Endothelial cell of umbilical vein (primary cell): Measurements from ENCODE around the gene ECE2. TPM values are rescaled to one million over a fixed set of nuclear protein-coding genes. Genes with fewer than 3 reads are reported as not detected.

ENCODE experiments used
- BruUV-seq: library from RNA; stranded (reverse); fragments of 400-500 nt; replicated peaks from 2 replicates; lab custom pipeline; 2021; lab: Mats Ljungman, UMichigan
- CTCF ChIA-PET: fragments of 300-600, 350-600 bp; sonication (Branson Sonifier 250); formaldehyde crosslinking; loops from one replicate; lab custom pipeline; 2021; ENCODE audit warnings: antibody characterized with exemption, inconsistent platforms; lab: Charles Lee
- POLR2A ChIA-PET: fragments of 300-600, 350-600 bp; sonication (Branson Sonifier 250); formaldehyde crosslinking; loops from one replicate; lab custom pipeline; 2021; ENCODE audit warnings: antibody characterized with exemption, inconsistent platforms; lab: Charles Lee
- DNase-seq: peaks from one replicate; pipeline ENCODE4 v3.0.0-alpha.2; 2011; ENCODE audit warnings: low read depth, low spot score
- FAIRE-seq: peaks from 2 replicates; lab custom pipeline; 2011; peaks lifted over from hg19 to GRCh38; lab: Jason Lieb, UNC
- H2AFZ ChIP-seq: 2 replicates; pipeline ENCODE4 v1.6.0; 2012; ENCODE audit warnings: low read depth, low read length, control low read depth, inconsistent platforms
- H3K27ac ChIP-seq: 2 replicates; pipeline ENCODE4 v1.5.1; 2011; ENCODE audit warnings: low read depth, mild to moderate bottlenecking, control low read depth, low read length, moderate library complexity; ENCODE audit not compliant: insufficient read depth
- H3K27me3 ChIP-seq, 2 experiments: 2 replicates each; pipeline versions ENCODE4 v1.6.0 to v1.6.1; 2011; ENCODE audit warnings: low read length in 2 of 2, mixed read lengths in 1 of 2; ENCODE audit not compliant: control insufficient read depth in 2 of 2, insufficient read depth in 2 of 2
- H3K36me3 ChIP-seq, 2 experiments: 2 replicates in 1 of 2; 3 replicates in 1 of 2; pipeline ENCODE4 v1.5.1; 2011; ENCODE audit warnings: low read length in 2 of 2, mild to moderate bottlenecking in 1 of 2, moderate library complexity in 1 of 2; ENCODE audit not compliant: control insufficient read depth in 2 of 2, insufficient read depth in 2 of 2; ENCODE audit errors: extremely low read depth in 1 of 2
- H3K4me1 ChIP-seq: 3 replicates; pipeline ENCODE4 v1.5.1; 2011; ENCODE audit warnings: mild to moderate bottlenecking, low read length; ENCODE audit not compliant: control insufficient read depth, insufficient read depth; ENCODE audit errors: extremely low read depth
- H3K4me2 ChIP-seq: 2 replicates; pipeline ENCODE4 v1.6.1; 2011; ENCODE audit warnings: low read length, control low read depth, mixed read lengths; ENCODE audit not compliant: insufficient read depth
- H3K4me3 ChIP-seq, 3 experiments: fragments of 200-600 bp in 1 of 3; sonication (generic), shearing (Covaris generic) in 1 of 3; replicated peaks in 1 of 3; 2 replicates each; pipeline ENCODE4 v1.5.1; 2011 to 2016; ENCODE audit warnings: control low read depth in 3 of 3, low read length in 3 of 3, mild to moderate bottlenecking in 2 of 3, inconsistent platforms in 1 of 3, low read depth in 1 of 3, moderate library complexity in 1 of 3; ENCODE audit not compliant: insufficient read depth in 1 of 3
- H3K79me2 ChIP-seq: 2 replicates; pipeline ENCODE4 v1.6.0; 2012; ENCODE audit warnings: low read length, inconsistent platforms; ENCODE audit not compliant: control insufficient read depth, insufficient read depth
- H3K9ac ChIP-seq: replicated peaks from 2 replicates; pipeline ENCODE3; 2011; ENCODE audit warnings: low read length, control low read depth; ENCODE audit not compliant: insufficient read depth; ENCODE audit errors: extremely low read depth
- H3K9me1 ChIP-seq: replicated peaks from 3 replicates; pipeline ENCODE4 v1.6.0; 2011; ENCODE audit warnings: mild to moderate bottlenecking, low read length; ENCODE audit not compliant: control insufficient read depth, insufficient read depth; ENCODE audit errors: extremely low read depth
- H3K9me3 ChIP-seq: replicated peaks from 2 replicates; pipeline ENCODE4 v1.5.1; 2012; ENCODE audit warnings: low read length, inconsistent platforms; ENCODE audit not compliant: control insufficient read depth, insufficient read depth
- H4K20me1 ChIP-seq: replicated peaks from 2 replicates; pipeline ENCODE3; 2011; ENCODE audit warnings: mild to moderate bottlenecking, low read length; ENCODE audit not compliant: control insufficient read depth, insufficient read depth; ENCODE audit errors: extremely low read depth
- EZH2 ChIP-seq: IDR thresholded peaks from 2 replicates; pipeline ENCODE4 v1.6.1; 2012; ENCODE audit warnings: borderline replicate concordance, low read depth, mild to moderate bottlenecking, moderate library complexity, low read length, inconsistent platforms; ENCODE audit not compliant: severe bottlenecking
- dilution Hi-C: fragments of 300-500 bp; cut with MboI; formaldehyde crosslinking; loops from one replicate; pipeline ENCODE4 v1.15.0; 2019; ENCODE audit warnings: low sequenced_read_pairs; ENCODE audit not compliant: extremely low pct_ligation_motif_present
- intact Hi-C: fragments of 100-400 bp; cut with micrococcal nuclease; formaldehyde crosslinking; loops from one replicate; pipeline ENCODE4 v1.10.0; 2022
- polyA plus RNA-seq, 4 experiments: library from polyadenylated mRNA; depleted of rRNA in 3 of 4; stranded (reverse) in 3 of 4; unstranded in 1 of 4; fragments of >200 nt; gene quantifications; 2 replicates each; pipeline versions ENCODE4 v1.2.1 to v1.2.3, GENCODE V29; 2011 to 2012; ENCODE audit warnings: missing spikeins in 1 of 4
- total RNA-seq: library from RNA; stranded (reverse); gene quantifications from 2 replicates; pipeline ENCODE4 v1.2.3, GENCODE V29; 2021
- TF ChIP-seq, protein P1 (sequence below), 2 donors: IDR thresholded peaks; 1 replicate in 1 of 2; 2 replicates in 1 of 2; pipeline ENCODE4 v1.5.1; 2011; ENCODE audit warnings: low read length in 2 of 2, mild to moderate bottlenecking in 2 of 2, moderate library complexity in 2 of 2, control low read depth in 1 of 2, inconsistent platforms in 1 of 2, low read depth in 1 of 2; ENCODE audit not compliant: insufficient read depth in 1 of 2; ENCODE audit errors: extremely low read depth in 1 of 2

The ECE2 gene
- total and polyA plus RNA-seq, 2 donors (not counting 3 experiments of a cell fraction or from before 2014, with no cell fraction given) = not detected

DNA sequence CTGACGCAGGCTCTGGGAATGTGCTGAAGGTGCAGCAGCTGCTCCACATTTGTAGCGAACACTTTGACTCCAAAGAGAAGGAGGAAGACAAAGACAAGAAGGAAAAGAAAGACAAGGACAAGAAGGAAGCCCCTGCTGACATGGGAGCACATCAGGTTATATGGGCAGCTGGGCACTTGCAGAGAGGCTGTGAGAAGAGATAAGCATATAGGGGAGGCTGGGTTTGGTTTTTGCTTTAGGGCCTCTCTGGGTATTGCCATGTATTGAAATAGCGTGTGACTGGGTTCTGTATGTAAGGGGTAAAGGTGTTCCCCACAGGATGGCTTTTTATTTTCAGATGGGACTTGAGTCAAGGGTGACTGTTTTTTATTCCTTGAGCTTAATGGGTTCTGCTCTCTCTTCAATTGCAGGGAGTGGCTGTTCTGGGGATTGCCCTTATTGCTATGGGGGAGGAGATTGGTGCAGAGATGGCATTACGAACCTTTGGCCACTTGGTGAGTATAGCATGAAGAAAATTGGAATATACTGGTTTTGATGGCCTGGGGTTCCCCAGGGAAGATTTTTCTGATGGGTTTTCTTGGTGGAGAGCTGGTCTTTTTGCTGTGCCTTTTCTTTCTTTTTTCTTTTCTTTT is 30.6 kb downstream of the ECE2 start:
- TF ChIP-seq, protein P1, sequence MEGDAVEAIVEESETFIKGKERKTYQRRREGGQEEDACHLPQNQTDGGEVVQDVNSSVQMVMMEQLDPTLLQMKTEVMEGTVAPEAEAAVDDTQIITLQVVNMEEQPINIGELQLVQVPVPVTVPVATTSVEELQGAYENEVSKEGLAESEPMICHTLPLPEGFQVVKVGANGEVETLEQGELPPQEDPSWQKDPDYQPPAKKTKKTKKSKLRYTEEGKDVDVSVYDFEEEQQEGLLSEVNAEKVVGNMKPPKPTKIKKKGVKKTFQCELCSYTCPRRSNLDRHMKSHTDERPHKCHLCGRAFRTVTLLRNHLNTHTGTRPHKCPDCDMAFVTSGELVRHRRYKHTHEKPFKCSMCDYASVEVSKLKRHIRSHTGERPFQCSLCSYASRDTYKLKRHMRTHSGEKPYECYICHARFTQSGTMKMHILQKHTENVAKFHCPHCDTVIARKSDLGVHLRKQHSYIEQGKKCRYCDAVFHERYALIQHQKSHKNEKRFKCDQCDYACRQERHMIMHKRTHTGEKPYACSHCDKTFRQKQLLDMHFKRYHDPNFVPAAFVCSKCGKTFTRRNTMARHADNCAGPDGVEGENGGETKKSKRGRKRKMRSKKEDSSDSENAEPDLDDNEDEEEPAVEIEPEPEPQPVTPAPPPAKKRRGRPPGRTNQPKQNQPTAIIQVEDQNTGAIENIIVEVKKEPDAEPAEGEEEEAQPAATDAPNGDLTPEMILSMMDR (IDR thresholded peaks at IDR 0.05; ENCODE audit: extremely low read depth in 1 of 2, insufficient read depth in 1 of 2, low read depth in 1 of 2, low read length in 2 of 2) = no peak
- no peak for TF ChIP-seq EZH2
- dilution Hi-C loops = no loop called here
- intact Hi-C loops = no loop called here
- H3K27ac ChIP-seq = no peak overlapping the region
- CTCF ChIA-PET = interaction anchor here (0.7 to 2.3 kb wide), 6 partner anchors 14 to 238 kb away, joined by 3 to 10 read pairs (median 4); partner anchors contain the start of gene FAM131A
- DNase-seq = no peak
- BruUV-seq = no TSS peak
- POLR2A ChIA-PET = no interaction called here
- no peak overlapping the region for H3K4me2 ChIP-seq
- FAIRE-seq = no peak
- H3K4me3 ChIP-seq = no peak overlapping the region
- H3K4me1 ChIP-seq = no peaks in the 10 kb centered on the region
- no peak overlapping the region for H3K9ac ChIP-seq
- H3K9me3 ChIP-seq = no peaks in the 10 kb centered on the region
- no peaks in the 10 kb centered on the region for H4K20me1 ChIP-seq
- H3K27me3 ChIP-seq = no peaks in the 10 kb centered on the region
- H3K79me2 ChIP-seq = peaks cover 31% of the 10 kb centered on the region
- H2AFZ ChIP-seq = no peak overlapping the region
- peaks cover 42 to 51% of the 10 kb centered on the region in 2 experiments for H3K36me3 ChIP-seq
- no peaks in the 10 kb centered on the region for H3K9me1 ChIP-seq

DNA sequence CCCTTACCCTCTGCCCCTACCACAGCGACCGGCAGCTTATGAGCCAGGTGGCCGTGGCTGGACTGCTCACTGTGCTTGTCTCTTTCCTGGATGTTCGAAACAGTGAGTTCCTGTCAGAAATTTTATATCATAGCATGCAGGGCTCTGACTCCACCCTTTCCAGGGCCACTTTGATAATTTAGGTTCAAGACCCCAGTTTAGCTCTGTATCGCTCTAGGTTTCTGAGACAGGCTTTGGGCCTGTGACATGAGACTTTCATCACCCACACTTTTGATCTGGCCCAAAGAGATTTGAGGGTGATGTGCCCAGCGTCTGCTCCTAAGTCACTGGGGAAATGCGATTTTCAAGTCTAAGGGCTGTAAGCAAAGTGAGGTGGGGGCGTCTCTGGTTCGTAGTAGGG is 32.1 kb downstream of the ECE2 start:
- no peak for TF ChIP-seq EZH2
- ChIA-PET CTCF (no interaction called here), POLR2A (no interaction called here)
- intact Hi-C loops = no loop called here
- Histone ChIP-seq H3K4me1 (no peaks in the 10 kb centered on the region), H3K79me2 (peaks cover 18% of the 10 kb centered on the region), H3K9me1 (no peaks in the 10 kb centered on the region), H3K27ac (no peak overlapping the region), H2AFZ (no peak overlapping the region), H3K27me3 (no peaks in the 10 kb centered on the region), H3K9ac (no peak overlapping the region), H3K9me3 (no peaks in the 10 kb centered on the region), H3K36me3 (peaks cover 30 to 38% of the 10 kb centered on the region in 2 experiments), H4K20me1 (no peaks in the 10 kb centered on the region), H3K4me2 (no peak overlapping the region), H3K4me3 (no peak overlapping the region)
- DNase-seq (no peak), FAIRE-seq (no peak)
- BruUV-seq = no TSS peak
- dilution Hi-C loops = no loop called here
